ENCODE data around the gene PTGES3L. TPM values are rescaled to one million over a fixed set of nuclear protein-coding genes. Genes with fewer than 3 reads are reported as not detected.

Gene PTGES3L
- polyA plus RNA-seq, 1 donor (not counting 4 experiments of a cell fraction or from before 2014, with no cell fraction given) = 0.37 TPM

GRCh38 chr17:43024407-43025289, 44.8 kb upstream of the PTGES3L start, which contains the start of gene RND2:
Gene RND2, plus strand, starts transcription at chr17:43025231. Its CDS starts 117 bp downstream, at chr17:43025348.
- peak; percentile 85 for FAIRE-seq
- peak; percentile 63 for DNase-seq (ENCODE audit: low read depth, low spot score)
- H3K9me3 ChIP-seq (ENCODE audit: control insufficient read depth, low read depth, low read length) = no peaks in the 10 kb centered on the region
- H3K4me2 ChIP-seq (ENCODE audit: control insufficient read depth, extremely low read depth, insufficient read depth, low read depth, low read length) = peak within 1 kb of the TSS; percentile 99
- no peaks in the 10 kb centered on the region for H3K9me1 ChIP-seq (ENCODE audit: control insufficient read depth, extremely low read depth, insufficient read depth, low read length)
- no peak within 1 kb of the TSS for H3K27ac ChIP-seq (ENCODE audit: control insufficient read depth, insufficient read depth, low read length)
- H3K79me2 ChIP-seq (ENCODE audit: control insufficient read depth, insufficient read depth, low read length) = peaks cover 12% of the 10 kb centered on the region
- peak within 1 kb of the TSS; percentile 82 for H2AFZ ChIP-seq (ENCODE audit: control insufficient read depth, low read length)
- H3K4me3 ChIP-seq (ENCODE audit: control insufficient read depth in 2 of 3, extremely low read depth in 1 of 3, insufficient read depth in 2 of 3, low read depth in 1 of 3, low read length in 3 of 3) = peak within 1 kb of the TSS; percentile 42 to 87 (median 70)
- TF ChIP-seq EZH2 (IDR thresholded peaks at IDR 0.05; ENCODE audit: low read length) = peak; percentile 23
- TF ChIP-seq CTCF (optimal IDR thresholded peaks at IDR 0.05 in 1 of 3, IDR thresholded peaks at IDR 0.05 in 1 of 3, conservative IDR thresholded peaks at IDR 0.05 in 1 of 3; ENCODE audit: extremely low read depth in 1 of 3, insufficient read depth in 2 of 3, low read length in 3 of 3) = peak; percentile 74 to 83 (median 78)
- dilution Hi-C loops (cut with MboI; ENCODE audit: extremely low pct_ligation_motif_present, low sequenced_read_pairs) = no loop called here
- H4K20me1 ChIP-seq (ENCODE audit: control insufficient read depth, extremely low read depth, insufficient read depth, low read length) = no peaks in the 10 kb centered on the region
- H3K9ac ChIP-seq (ENCODE audit: control insufficient read depth, extremely low read depth, insufficient read depth, low read length) = peak within 1 kb of the TSS; percentile 73
- H3K27me3 ChIP-seq (ENCODE audit: control insufficient read depth, extremely low read depth, insufficient read depth, low read length) = peaks cover 17% of the 10 kb centered on the region
- H3K36me3 ChIP-seq (ENCODE audit: control insufficient read depth in 2 of 2, extremely low read depth in 1 of 2, insufficient read depth in 2 of 2, low read length in 2 of 2) = peaks cover 0 to 2% of the 10 kb centered on the region in 2 experiments
- peaks cover 10% of the 10 kb centered on the region for H3K4me1 ChIP-seq (ENCODE audit: control insufficient read depth, extremely low read depth, insufficient read depth, low read length)

- H3K9me3 ChIP-seq (ENCODE audit: control insufficient read depth, low read depth, low read length) = no peaks in the 10 kb centered on the region
- peak within 1 kb of the TSS; percentile 87 for H3K9ac ChIP-seq (ENCODE audit: control insufficient read depth, extremely low read depth, insufficient read depth, low read length)
- peaks cover 20% of the 10 kb centered on the region for H3K79me2 ChIP-seq (ENCODE audit: control insufficient read depth, insufficient read depth, low read length)
- H3K27ac ChIP-seq (ENCODE audit: control insufficient read depth, insufficient read depth, low read length) = peak within 1 kb of the TSS; percentile 66
- peak within 1 kb of the TSS; percentile 76 for H3K4me2 ChIP-seq (ENCODE audit: control insufficient read depth, extremely low read depth, insufficient read depth, low read depth, low read length)
- peaks cover 8 to 14% of the 10 kb centered on the region in 2 experiments for H3K36me3 ChIP-seq (ENCODE audit: control insufficient read depth in 2 of 2, extremely low read depth in 1 of 2, insufficient read depth in 2 of 2, low read length in 2 of 2)
- no peaks in the 10 kb centered on the region for H3K9me1 ChIP-seq (ENCODE audit: control insufficient read depth, extremely low read depth, insufficient read depth, low read length)
- dilution Hi-C loops (cut with MboI; ENCODE audit: extremely low pct_ligation_motif_present, low sequenced_read_pairs) = no loop called here
- TF ChIP-seq CTCF (optimal IDR thresholded peaks at IDR 0.05 in 1 of 3, IDR thresholded peaks at IDR 0.05 in 1 of 3, conservative IDR thresholded peaks at IDR 0.05 in 1 of 3; ENCODE audit: extremely low read depth in 1 of 3, insufficient read depth in 2 of 3, low read length in 3 of 3) (no peak), EZH2 (IDR thresholded peaks at IDR 0.05; ENCODE audit: low read length) (no peak)
- peak within 1 kb of the TSS; percentile 90 to 100 (median 95) for H3K4me3 ChIP-seq (ENCODE audit: control insufficient read depth in 2 of 3, extremely low read depth in 1 of 3, insufficient read depth in 2 of 3, low read depth in 1 of 3, low read length in 3 of 3)
- DNase-seq (ENCODE audit: low read depth, low spot score) = no peak
- H4K20me1 ChIP-seq (ENCODE audit: control insufficient read depth, extremely low read depth, insufficient read depth, low read length) = no peaks in the 10 kb centered on the region
- no peak for FAIRE-seq
- H2AFZ ChIP-seq (ENCODE audit: control insufficient read depth, low read length) = peak within 1 kb of the TSS; percentile 87
- H3K4me1 ChIP-seq (ENCODE audit: control insufficient read depth, extremely low read depth, insufficient read depth, low read length) = peaks cover 14% of the 10 kb centered on the region
- peaks cover 13% of the 10 kb centered on the region for H3K27me3 ChIP-seq (ENCODE audit: control insufficient read depth, extremely low read depth, insufficient read depth, low read length)
Observed at GRCh38 chr17:43021741-43022512, 42.0 kb upstream of the PTGES3L start, which contains the start of gene VAT1. Gene VAT1, minus strand, starts transcription at chr17:43022385. Its CDS starts 63 bp downstream, at chr17:43022322.
